Endothelial cell of umbilical vein (primary cell): ENCODE measurements around the gene BCAS3. TPM values are rescaled to one million over a fixed set of nuclear protein-coding genes. Genes with fewer than 3 reads are reported as not detected.

Experiments used
- BruUV-seq: library from RNA; stranded (reverse); fragments of 400-500 nt; replicated peaks from 2 replicates; lab custom pipeline; 2021; lab: Mats Ljungman, UMichigan
- CTCF ChIA-PET: fragments of 300-600, 350-600 bp; sonication (Branson Sonifier 250); formaldehyde crosslinking; loops from one replicate; lab custom pipeline; 2021; ENCODE audit warnings: antibody characterized with exemption, inconsistent platforms; lab: Charles Lee
- POLR2A ChIA-PET: fragments of 300-600, 350-600 bp; sonication (Branson Sonifier 250); formaldehyde crosslinking; loops from one replicate; lab custom pipeline; 2021; ENCODE audit warnings: antibody characterized with exemption, inconsistent platforms; lab: Charles Lee
- DNase-seq: peaks from one replicate; pipeline ENCODE4 v3.0.0-alpha.2; 2011; ENCODE audit warnings: low read depth, low spot score
- FAIRE-seq: peaks from 2 replicates; lab custom pipeline; 2011; peaks lifted over from hg19 to GRCh38; lab: Jason Lieb, UNC
- H2AFZ ChIP-seq: 2 replicates; pipeline ENCODE4 v1.6.0; 2012; ENCODE audit warnings: low read depth, low read length, control low read depth, inconsistent platforms
- H3K27ac ChIP-seq: 2 replicates; pipeline ENCODE4 v1.5.1; 2011; ENCODE audit warnings: low read depth, mild to moderate bottlenecking, control low read depth, low read length, moderate library complexity; ENCODE audit not compliant: insufficient read depth
- H3K27me3 ChIP-seq, 2 experiments: 2 replicates each; pipeline versions ENCODE4 v1.6.0 to v1.6.1; 2011; ENCODE audit warnings: low read length in 2 of 2, mixed read lengths in 1 of 2; ENCODE audit not compliant: control insufficient read depth in 2 of 2, insufficient read depth in 2 of 2
- H3K36me3 ChIP-seq, 2 experiments: 2 replicates in 1 of 2; 3 replicates in 1 of 2; pipeline ENCODE4 v1.5.1; 2011; ENCODE audit warnings: low read length in 2 of 2, mild to moderate bottlenecking in 1 of 2, moderate library complexity in 1 of 2; ENCODE audit not compliant: control insufficient read depth in 2 of 2, insufficient read depth in 2 of 2; ENCODE audit errors: extremely low read depth in 1 of 2
- H3K4me1 ChIP-seq: 3 replicates; pipeline ENCODE4 v1.5.1; 2011; ENCODE audit warnings: mild to moderate bottlenecking, low read length; ENCODE audit not compliant: control insufficient read depth, insufficient read depth; ENCODE audit errors: extremely low read depth
- H3K4me2 ChIP-seq: 2 replicates; pipeline ENCODE4 v1.6.1; 2011; ENCODE audit warnings: low read length, control low read depth, mixed read lengths; ENCODE audit not compliant: insufficient read depth
- H3K4me3 ChIP-seq, 3 experiments: fragments of 200-600 bp in 1 of 3; sonication (generic), shearing (Covaris generic) in 1 of 3; replicated peaks in 1 of 3; 2 replicates each; pipeline ENCODE4 v1.5.1; 2011 to 2016; ENCODE audit warnings: control low read depth in 3 of 3, low read length in 3 of 3, mild to moderate bottlenecking in 2 of 3, inconsistent platforms in 1 of 3, low read depth in 1 of 3, moderate library complexity in 1 of 3; ENCODE audit not compliant: insufficient read depth in 1 of 3
- H3K79me2 ChIP-seq: 2 replicates; pipeline ENCODE4 v1.6.0; 2012; ENCODE audit warnings: low read length, inconsistent platforms; ENCODE audit not compliant: control insufficient read depth, insufficient read depth
- H3K9ac ChIP-seq: replicated peaks from 2 replicates; pipeline ENCODE3; 2011; ENCODE audit warnings: low read length, control low read depth; ENCODE audit not compliant: insufficient read depth; ENCODE audit errors: extremely low read depth
- H3K9me1 ChIP-seq: replicated peaks from 3 replicates; pipeline ENCODE4 v1.6.0; 2011; ENCODE audit warnings: mild to moderate bottlenecking, low read length; ENCODE audit not compliant: control insufficient read depth, insufficient read depth; ENCODE audit errors: extremely low read depth
- H3K9me3 ChIP-seq: replicated peaks from 2 replicates; pipeline ENCODE4 v1.5.1; 2012; ENCODE audit warnings: low read length, inconsistent platforms; ENCODE audit not compliant: control insufficient read depth, insufficient read depth
- H4K20me1 ChIP-seq: replicated peaks from 2 replicates; pipeline ENCODE3; 2011; ENCODE audit warnings: mild to moderate bottlenecking, low read length; ENCODE audit not compliant: control insufficient read depth, insufficient read depth; ENCODE audit errors: extremely low read depth
- CTCF ChIP-seq, 2 donors: IDR thresholded peaks; 1 replicate in 1 of 2; 2 replicates in 1 of 2; pipeline ENCODE4 v1.5.1; 2011; ENCODE audit warnings: low read length in 2 of 2, mild to moderate bottlenecking in 2 of 2, moderate library complexity in 2 of 2, control low read depth in 1 of 2, inconsistent platforms in 1 of 2, low read depth in 1 of 2; ENCODE audit not compliant: insufficient read depth in 1 of 2; ENCODE audit errors: extremely low read depth in 1 of 2
- EZH2 ChIP-seq: IDR thresholded peaks from 2 replicates; pipeline ENCODE4 v1.6.1; 2012; ENCODE audit warnings: borderline replicate concordance, low read depth, mild to moderate bottlenecking, moderate library complexity, low read length, inconsistent platforms; ENCODE audit not compliant: severe bottlenecking
- FOS ChIP-seq: IDR thresholded peaks from 2 replicates; pipeline ENCODE4 v1.6.1; 2011; ENCODE audit warnings: mild to moderate bottlenecking, low read length, moderate library complexity, borderline replicate concordance; ENCODE audit not compliant: insufficient read depth
- GATA2 ChIP-seq: IDR thresholded peaks from 2 replicates; pipeline ENCODE4 v1.7.0; 2011; ENCODE audit warnings: low read depth, mild to moderate bottlenecking, moderate library complexity, mixed read lengths, low read length; ENCODE audit not compliant: insufficient read length, insufficient read depth
- JUN ChIP-seq: IDR thresholded peaks from 2 replicates; pipeline ENCODE4 v1.6.1; 2011; ENCODE audit warnings: borderline replicate concordance, low read depth; ENCODE audit not compliant: insufficient read length, insufficient read depth
- MAX ChIP-seq: IDR thresholded peaks from 2 replicates; pipeline ENCODE4 v1.6.1; 2011; ENCODE audit not compliant: insufficient read depth, insufficient read length
- MYC ChIP-seq: IDR thresholded peaks from one replicate; pipeline ENCODE4 v1.6.1; 2011; ENCODE audit warnings: mild to moderate bottlenecking, low read depth, low read length
- POLR2A ChIP-seq: IDR thresholded peaks from 2 replicates; pipeline ENCODE4 v1.6.1; 2012; ENCODE audit warnings: low read depth, mild to moderate bottlenecking, control low read depth, low read length
- POLR2AphosphoS5 ChIP-seq: IDR thresholded peaks from 2 replicates; pipeline ENCODE4 v1.6.1; 2012; ENCODE audit warnings: low read depth, mild to moderate bottlenecking, control low read depth, low read length, moderate library complexity; ENCODE audit not compliant: insufficient read depth
- dilution Hi-C: fragments of 300-500 bp; cut with MboI; formaldehyde crosslinking; loops from one replicate; pipeline ENCODE4 v1.15.0; 2019; ENCODE audit warnings: low sequenced_read_pairs; ENCODE audit not compliant: extremely low pct_ligation_motif_present
- intact Hi-C: fragments of 100-400 bp; cut with micrococcal nuclease; formaldehyde crosslinking; loops from one replicate; pipeline ENCODE4 v1.10.0; 2022
- polyA plus RNA-seq, 4 experiments: library from polyadenylated mRNA; depleted of rRNA in 3 of 4; stranded (reverse) in 3 of 4; unstranded in 1 of 4; fragments of >200 nt; gene quantifications; 2 replicates each; pipeline versions ENCODE4 v1.2.1 to v1.2.3, GENCODE V29; 2011 to 2012; ENCODE audit warnings: missing spikeins in 1 of 4
- total RNA-seq: library from RNA; stranded (reverse); gene quantifications from 2 replicates; pipeline ENCODE4 v1.2.3, GENCODE V29; 2021

Gene BCAS3
- total and polyA plus RNA-seq, 2 donors (not counting 3 experiments of a cell fraction or from before 2014, with no cell fraction given) = 8.2 to 16.0 TPM

GRCh38 chr17:61378658-61379456, 701.2 kb downstream of the BCAS3 start:
- Histone ChIP-seq H3K27me3 (no peaks in the 10 kb centered on the region), H3K9ac (no peak overlapping the region), H3K27ac (no peak overlapping the region), H2AFZ (no peak overlapping the region), H3K9me1 (no peaks in the 10 kb centered on the region), H3K9me3 (no peaks in the 10 kb centered on the region), H4K20me1 (no peaks in the 10 kb centered on the region), H3K79me2 (no peaks in the 10 kb centered on the region), H3K4me1 (no peaks in the 10 kb centered on the region), H3K4me3 (no peak overlapping the region), H3K4me2 (no peak overlapping the region), H3K36me3 (no peaks in the 10 kb centered on the region)
- POLR2A ChIA-PET = interaction anchor here (0.5 kb wide), 1 partner anchor 24 kb away, joined by 3 read pairs; no protein-coding TSS in a partner anchor
- intact Hi-C loops (no loop called here), dilution Hi-C loops (no loop called here)
- TF ChIP-seq POLR2AphosphoS5 = no peak
- no peak for TF ChIP-seq CTCF (IDR thresholded peaks at IDR 0.05; ENCODE audit: extremely low read depth in 1 of 2, insufficient read depth in 1 of 2, low read depth in 1 of 2, low read length in 2 of 2)
- no peak for TF ChIP-seq MAX
- TF ChIP-seq JUN = no peak
- no peak for TF ChIP-seq MYC
- no peak for TF ChIP-seq FOS
- no peak for TF ChIP-seq GATA2
- no peak for TF ChIP-seq EZH2
- no peak for TF ChIP-seq POLR2A
- FAIRE-seq (no peak), DNase-seq (no peak)
- BruUV-seq = no TSS peak
- CTCF ChIA-PET = interaction anchor here (1.3 kb wide), 1 partner anchor 14 kb away, joined by 3 read pairs; no protein-coding TSS in a partner anchor
